ENCODE measurements around the gene SLC5A5. TPM values are rescaled to one million over a fixed set of nuclear protein-coding genes. Genes with fewer than 3 reads are reported as not detected.

The SLC5A5 gene
- polyA plus RNA-seq: under 1 TPM; 0.01 to 0.04 TPM

- H3K4me1 ChIP-seq (ENCODE audit: control insufficient read depth in 2 of 2, insufficient read depth in 2 of 2, low read length in 1 of 2): peaks cover 9 to 12% of the 10 kb centered on the region in 2 donors
- peaks cover 4 to 14% of the 10 kb centered on the region in 2 donors for H3K27me3 ChIP-seq (ENCODE audit: control insufficient read depth in 1 of 2, insufficient read depth in 2 of 2, low read length in 2 of 2)
- H3K27ac ChIP-seq (ENCODE audit: low read depth in 2 of 2, low read length in 1 of 2): no peak within 1 kb of the TSS
- 3 to 6% methylated on average over 23 to 26 of the region's 26 CpGs for WGBS, 2 donors
- H3K9me3 ChIP-seq (ENCODE audit: control insufficient read depth in 2 of 2, insufficient read depth in 1 of 2, low read depth in 1 of 2, low read length in 1 of 2): no peaks in the 10 kb centered on the region
- no peaks in the 10 kb centered on the region for H3K36me3 ChIP-seq (ENCODE audit: control insufficient read depth in 2 of 2, insufficient read depth in 2 of 2, low read length in 1 of 2)
- H3K4me3 ChIP-seq (ENCODE audit: low read depth in 1 of 2, low read length in 2 of 2): peak within 1 kb of the TSS; percentile 5 to 10
These were observed at the start of gene SLC5A5 for GRCh38 chr19:17871878-17872250. Gene SLC5A5 (plus strand): TSS chr19:17871945. CDS start chr19:17872320, 375 bp downstream.

- Histone ChIP-seq H3K4me1 (ENCODE audit: control insufficient read depth in 2 of 2, insufficient read depth in 2 of 2, low read length in 1 of 2) (no peaks in the 10 kb centered on the region), H3K36me3 (ENCODE audit: control insufficient read depth in 2 of 2, insufficient read depth in 2 of 2, low read length in 1 of 2) (no peaks in the 10 kb centered on the region), H3K4me3 (ENCODE audit: low read depth in 1 of 2, low read length in 2 of 2) (no peak overlapping the region), H3K9me3 (ENCODE audit: control insufficient read depth in 2 of 2, insufficient read depth in 1 of 2, low read depth in 1 of 2, low read length in 1 of 2) (no peaks in the 10 kb centered on the region), H3K27me3 (ENCODE audit: control insufficient read depth in 1 of 2, insufficient read depth in 2 of 2, low read length in 2 of 2) (no peaks in the 10 kb centered on the region), H3K27ac (ENCODE audit: low read depth in 2 of 2, low read length in 1 of 2) (no peak overlapping the region)
- WGBS, 2 donors: 58 to 74% methylated on average over 8 of the region's 8 CpGs
These were observed 47.4 kb upstream of the SLC5A5 start for GRCh38 chr19:17824339-17824738.

DNA sequence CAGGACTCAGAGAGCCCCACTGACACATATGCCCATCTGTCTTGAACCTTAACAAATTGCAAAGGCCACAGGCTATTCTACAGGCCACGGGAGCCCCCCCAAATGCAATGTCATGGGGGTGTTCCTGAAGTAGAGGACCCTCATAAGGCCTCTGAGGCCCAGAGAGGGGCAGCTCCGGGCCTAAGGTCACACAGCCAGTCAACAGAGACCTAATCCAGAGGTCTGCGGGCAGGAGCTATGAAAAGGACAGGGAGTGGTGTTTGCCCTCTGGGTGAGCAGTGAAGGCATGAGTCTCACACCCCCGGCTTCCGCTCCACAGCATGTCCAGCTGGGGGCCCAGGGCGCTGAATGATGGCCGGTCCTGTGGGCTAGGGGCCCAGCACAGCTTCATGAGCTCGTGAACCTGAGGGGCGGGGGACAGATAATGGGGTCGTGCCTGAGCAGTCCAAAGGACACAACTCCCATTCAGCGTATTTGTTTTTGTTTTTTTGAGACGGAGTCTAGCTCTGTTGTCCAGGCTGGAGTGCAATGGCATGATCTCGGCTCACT lies 45.2 kb upstream of the SLC5A5 start:
- WGBS, 2 donors: 91 to 94% methylated on average over 13 of the region's 13 CpGs
- H3K27me3 ChIP-seq (ENCODE audit: control insufficient read depth in 1 of 2, insufficient read depth in 2 of 2, low read length in 2 of 2): no peaks in the 10 kb centered on the region
- peaks cover 2 to 5% of the 10 kb centered on the region in 2 donors for H3K4me1 ChIP-seq (ENCODE audit: control insufficient read depth in 2 of 2, insufficient read depth in 2 of 2, low read length in 1 of 2)
- H3K9me3 ChIP-seq (ENCODE audit: control insufficient read depth in 2 of 2, insufficient read depth in 1 of 2, low read depth in 1 of 2, low read length in 1 of 2): peaks cover 3 to 5% of the 10 kb centered on the region in 2 donors
- H3K36me3 ChIP-seq (ENCODE audit: control insufficient read depth in 2 of 2, insufficient read depth in 2 of 2, low read length in 1 of 2): no peaks in the 10 kb centered on the region
- H3K4me3 ChIP-seq (ENCODE audit: low read depth in 1 of 2, low read length in 2 of 2): no peak overlapping the region
- no peak overlapping the region for H3K27ac ChIP-seq (ENCODE audit: low read depth in 2 of 2, low read length in 1 of 2)

DNA sequence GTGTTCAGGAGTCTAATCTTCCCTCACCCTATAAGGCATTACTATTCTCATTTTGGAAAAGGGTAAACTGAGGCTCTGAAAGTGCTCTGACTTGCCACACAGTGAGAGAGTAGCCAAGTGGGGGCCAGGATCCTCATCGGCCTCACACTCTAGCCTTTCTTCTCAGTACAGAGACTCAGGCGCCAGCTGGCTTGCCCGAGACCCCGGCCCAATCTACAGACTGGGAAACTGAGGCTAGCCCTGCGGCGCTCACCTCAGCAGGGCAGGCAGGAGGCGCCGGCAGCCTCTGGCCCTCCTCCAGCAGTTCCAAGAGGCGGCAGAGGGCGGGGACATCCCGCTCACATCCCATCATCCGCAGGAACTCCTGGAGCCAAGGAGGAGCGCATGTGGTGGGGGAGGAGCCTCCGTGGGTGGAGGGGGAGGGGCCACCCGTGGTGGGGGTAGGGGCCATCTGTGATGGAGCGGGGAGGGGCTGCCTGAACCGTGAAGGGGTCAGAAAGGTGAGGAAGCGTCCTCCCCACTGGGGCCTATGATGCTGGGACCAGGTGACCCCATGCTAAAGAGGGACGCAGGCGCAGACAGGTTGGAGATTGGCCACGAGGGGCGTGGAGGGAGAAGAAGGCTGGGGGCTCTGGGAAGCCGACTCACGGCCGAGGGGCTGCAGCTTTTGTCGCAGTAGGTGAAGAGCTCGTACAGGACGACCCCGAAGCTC lies 41.7 kb upstream of the SLC5A5 start:
- peaks cover 0 to 3% of the 10 kb centered on the region in 2 donors for H3K36me3 ChIP-seq (ENCODE audit: control insufficient read depth in 2 of 2, insufficient read depth in 2 of 2, low read length in 1 of 2)
- no peaks in the 10 kb centered on the region for H3K27me3 ChIP-seq (ENCODE audit: control insufficient read depth in 1 of 2, insufficient read depth in 2 of 2, low read length in 2 of 2)
- WGBS, 2 donors: 28 to 30% methylated on average over 29 of the region's 29 CpGs
- peak overlapping the region in 1 of 2 donors; percentile 11 for H3K27ac ChIP-seq (ENCODE audit: low read depth in 2 of 2, low read length in 1 of 2)
- no peak overlapping the region for H3K4me3 ChIP-seq (ENCODE audit: low read depth in 1 of 2, low read length in 2 of 2)
- peaks cover 2 to 6% of the 10 kb centered on the region in 2 donors for H3K4me1 ChIP-seq (ENCODE audit: control insufficient read depth in 2 of 2, insufficient read depth in 2 of 2, low read length in 1 of 2)
- H3K9me3 ChIP-seq (ENCODE audit: control insufficient read depth in 2 of 2, insufficient read depth in 1 of 2, low read depth in 1 of 2, low read length in 1 of 2): peaks cover 3 to 5% of the 10 kb centered on the region in 2 donors

- Histone ChIP-seq H3K27me3 (ENCODE audit: control insufficient read depth in 1 of 2, insufficient read depth in 2 of 2, low read length in 2 of 2) (no peaks in the 10 kb centered on the region), H3K4me3 (ENCODE audit: low read depth in 1 of 2, low read length in 2 of 2) (peak overlapping the region in 1 of 2 donors; percentile 36), H3K36me3 (ENCODE audit: control insufficient read depth in 2 of 2, insufficient read depth in 2 of 2, low read length in 1 of 2) (peaks cover 0 to 3% of the 10 kb centered on the region in 2 donors), H3K9me3 (ENCODE audit: control insufficient read depth in 2 of 2, insufficient read depth in 1 of 2, low read depth in 1 of 2, low read length in 1 of 2) (peaks cover 3 to 5% of the 10 kb centered on the region in 2 donors), H3K27ac (ENCODE audit: low read depth in 2 of 2, low read length in 1 of 2) (peak overlapping the region in 1 of 2 donors; percentile 11), H3K4me1 (ENCODE audit: control insufficient read depth in 2 of 2, insufficient read depth in 2 of 2, low read length in 1 of 2) (peaks cover 2 to 6% of the 10 kb centered on the region in 2 donors)
- 31 to 36% methylated on average over 41 to 50 of the region's 50 CpGs for WGBS, 2 donors
These were observed 41.0 kb upstream of the SLC5A5 start for GRCh38 chr19:17830567-17831418.

- Histone ChIP-seq H3K27me3 (ENCODE audit: control insufficient read depth in 1 of 2, insufficient read depth in 2 of 2, low read length in 2 of 2) (no peaks in the 10 kb centered on the region), H3K9me3 (ENCODE audit: control insufficient read depth in 2 of 2, insufficient read depth in 1 of 2, low read depth in 1 of 2, low read length in 1 of 2) (peaks cover 3 to 5% of the 10 kb centered on the region in 2 donors), H3K4me1 (ENCODE audit: control insufficient read depth in 2 of 2, insufficient read depth in 2 of 2, low read length in 1 of 2) (peaks cover 2 to 6% of the 10 kb centered on the region in 2 donors), H3K36me3 (ENCODE audit: control insufficient read depth in 2 of 2, insufficient read depth in 2 of 2, low read length in 1 of 2) (peaks cover 0 to 3% of the 10 kb centered on the region in 2 donors), H3K27ac (ENCODE audit: low read depth in 2 of 2, low read length in 1 of 2) (no peak overlapping the region), H3K4me3 (ENCODE audit: low read depth in 1 of 2, low read length in 2 of 2) (peak overlapping the region in 1 of 2 donors; percentile 36)
- 26 to 40% methylated on average over 25 of the region's 25 CpGs for WGBS, 2 donors
These were observed 40.3 kb upstream of the SLC5A5 start for GRCh38 chr19:17831419-17831888.

DNA sequence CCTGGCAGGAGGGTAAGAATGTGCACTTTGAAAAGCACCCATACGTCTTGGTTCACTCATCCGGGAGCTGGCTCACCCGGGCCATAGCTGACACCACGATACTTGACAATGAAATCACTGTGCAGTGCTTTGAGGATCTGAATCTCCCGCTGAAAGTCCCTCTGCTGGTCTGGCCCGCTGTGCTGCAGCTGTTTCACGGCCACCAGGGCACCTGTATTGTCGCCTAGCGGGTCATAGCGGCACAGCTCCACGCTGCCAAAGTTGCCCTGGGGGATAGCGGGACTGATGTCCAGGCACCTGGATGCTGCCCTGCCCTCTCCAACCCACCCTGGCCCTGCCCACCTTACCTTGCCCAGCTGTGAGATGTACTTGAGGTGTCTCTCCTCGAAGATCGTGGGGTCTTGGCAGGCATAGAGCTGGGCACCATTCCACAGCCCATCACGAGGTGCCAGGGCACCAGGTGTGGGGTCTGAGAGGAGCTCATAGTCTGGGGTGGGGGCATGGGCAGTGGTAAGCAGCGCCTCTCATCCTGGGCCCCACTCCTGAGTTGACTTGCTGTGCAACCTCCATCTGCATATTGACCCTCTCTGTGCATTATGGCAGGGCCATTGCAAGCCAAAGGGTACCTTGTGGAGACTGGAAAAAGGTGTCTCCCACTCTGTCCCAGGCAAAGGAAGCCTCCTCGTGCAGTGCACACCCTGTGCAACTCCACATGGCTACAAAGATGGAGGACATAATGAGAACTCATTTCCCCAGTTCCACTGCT lies 39.1 kb upstream of the SLC5A5 start:
- WGBS, 2 donors: 84 to 87% methylated on average over 17 of the region's 17 CpGs
- Histone ChIP-seq H3K27me3 (ENCODE audit: control insufficient read depth in 1 of 2, insufficient read depth in 2 of 2, low read length in 2 of 2) (no peaks in the 10 kb centered on the region), H3K4me1 (ENCODE audit: control insufficient read depth in 2 of 2, insufficient read depth in 2 of 2, low read length in 1 of 2) (peaks cover 2 to 6% of the 10 kb centered on the region in 2 donors), H3K9me3 (ENCODE audit: control insufficient read depth in 2 of 2, insufficient read depth in 1 of 2, low read depth in 1 of 2, low read length in 1 of 2) (peaks cover 3 to 5% of the 10 kb centered on the region in 2 donors), H3K27ac (ENCODE audit: low read depth in 2 of 2, low read length in 1 of 2) (no peak overlapping the region), H3K4me3 (ENCODE audit: low read depth in 1 of 2, low read length in 2 of 2) (no peak overlapping the region), H3K36me3 (ENCODE audit: control insufficient read depth in 2 of 2, insufficient read depth in 2 of 2, low read length in 1 of 2) (peaks cover 0 to 3% of the 10 kb centered on the region in 2 donors)

DNA sequence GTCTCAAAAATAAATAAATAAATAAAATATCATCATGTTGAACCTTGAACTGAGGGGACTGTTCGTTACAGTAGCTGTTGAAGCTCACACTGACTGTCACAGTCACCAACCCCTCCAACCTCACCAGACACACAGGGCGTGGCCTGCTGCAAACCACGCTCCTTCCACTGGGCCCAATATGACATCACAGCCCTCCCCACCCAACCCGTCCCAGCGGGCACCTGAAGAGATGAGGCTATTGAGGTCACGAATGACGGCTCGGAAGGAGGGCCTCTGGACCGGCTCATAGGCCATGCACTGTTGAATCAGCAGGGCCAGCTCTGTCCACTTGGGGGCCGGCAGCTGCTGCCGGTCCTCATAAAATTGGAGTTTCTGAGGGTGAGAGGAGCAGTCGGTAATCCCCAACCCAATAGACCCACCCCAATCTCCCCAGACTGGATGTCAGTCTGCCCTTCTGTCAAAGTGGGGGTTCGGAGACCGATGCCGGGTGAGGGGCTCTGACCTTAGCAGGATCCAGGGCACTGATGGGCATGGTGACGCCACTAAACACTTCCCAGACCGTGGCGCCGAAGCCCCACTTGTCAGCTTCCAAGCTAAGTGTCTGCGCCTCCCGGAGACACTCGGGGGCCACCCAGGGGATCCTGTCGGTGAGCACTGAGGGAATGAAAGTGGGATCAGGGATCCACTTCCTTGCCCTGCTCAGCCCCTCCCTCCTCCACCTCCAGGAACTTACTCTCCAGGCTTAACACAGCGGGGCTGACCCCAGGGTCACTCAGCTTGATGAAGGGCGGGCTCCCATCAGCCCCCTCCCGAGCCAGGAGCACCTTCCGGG lies 37.2 kb upstream of the SLC5A5 start:
- Histone ChIP-seq H3K27ac (ENCODE audit: low read depth in 2 of 2, low read length in 1 of 2) (no peak overlapping the region), H3K4me1 (ENCODE audit: control insufficient read depth in 2 of 2, insufficient read depth in 2 of 2, low read length in 1 of 2) (peaks cover 2 to 6% of the 10 kb centered on the region in 2 donors), H3K36me3 (ENCODE audit: control insufficient read depth in 2 of 2, insufficient read depth in 2 of 2, low read length in 1 of 2) (peaks cover 0 to 3% of the 10 kb centered on the region in 2 donors), H3K9me3 (ENCODE audit: control insufficient read depth in 2 of 2, insufficient read depth in 1 of 2, low read depth in 1 of 2, low read length in 1 of 2) (peaks cover 3 to 5% of the 10 kb centered on the region in 2 donors), H3K27me3 (ENCODE audit: control insufficient read depth in 1 of 2, insufficient read depth in 2 of 2, low read length in 2 of 2) (no peaks in the 10 kb centered on the region), H3K4me3 (ENCODE audit: low read depth in 1 of 2, low read length in 2 of 2) (no peak overlapping the region)
- WGBS, 2 donors: 74 to 85% methylated on average over 27 of the region's 27 CpGs

Measured in esophagus (tissue), 2 donors.